GM19395 (cell line): ENCODE data around the gene HFM1.
"Not testable (repeated sequence)": the region's sequence is repeated elsewhere in the genome, so short reads cannot be mapped to it uniquely, and the experiment has no call there.

Source experiments
- ATAC-seq: cut with Tn5 transposase; IDR thresholded peaks from one replicate; pipeline ENCODE4 v1.9.1; 2021; ENCODE audit warnings: mild to moderate bottlenecking, moderate library complexity; ENCODE audit not compliant: unreplicated experiment

Gene HFM1

DNA sequence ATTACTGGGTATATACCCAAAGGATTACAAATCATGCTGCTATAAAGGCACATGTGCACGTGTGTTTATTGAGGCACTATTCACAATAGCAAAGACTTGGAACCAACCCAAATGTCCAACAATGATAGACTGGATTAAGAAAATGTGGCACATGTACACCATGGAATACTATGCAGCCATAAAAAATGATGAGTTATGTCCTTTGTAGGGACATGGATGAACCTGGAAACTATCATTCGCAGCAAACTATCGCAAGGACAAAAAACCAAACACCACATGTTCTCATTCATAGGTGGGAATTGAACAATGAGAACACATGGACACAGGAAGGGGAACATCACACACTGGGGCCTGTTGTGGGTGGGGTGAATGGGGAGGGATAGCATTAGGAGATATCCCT is 32.4 kb downstream of the HFM1 start:
- ATAC-seq = not testable (repeated sequence)

DNA sequence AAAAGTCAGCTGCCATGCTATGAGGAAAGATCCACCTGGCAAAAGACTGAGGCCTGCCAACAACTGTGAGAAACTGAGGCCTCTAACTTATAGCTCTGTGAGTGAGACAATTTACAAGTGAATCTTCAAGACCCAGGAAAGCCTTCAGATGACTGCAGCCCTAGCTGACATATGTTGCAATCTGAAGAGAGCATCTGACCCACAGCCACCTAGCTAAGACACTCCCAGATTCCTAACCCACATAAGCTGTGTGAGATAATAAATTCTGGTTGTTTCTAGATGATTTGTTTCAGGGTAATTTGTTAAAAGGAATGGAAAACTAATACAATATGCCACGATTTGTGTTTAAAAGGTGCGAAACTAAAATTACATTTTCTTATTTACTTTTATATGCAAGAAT is 55.1 kb downstream of the HFM1 start:
- no peak for ATAC-seq

DNA sequence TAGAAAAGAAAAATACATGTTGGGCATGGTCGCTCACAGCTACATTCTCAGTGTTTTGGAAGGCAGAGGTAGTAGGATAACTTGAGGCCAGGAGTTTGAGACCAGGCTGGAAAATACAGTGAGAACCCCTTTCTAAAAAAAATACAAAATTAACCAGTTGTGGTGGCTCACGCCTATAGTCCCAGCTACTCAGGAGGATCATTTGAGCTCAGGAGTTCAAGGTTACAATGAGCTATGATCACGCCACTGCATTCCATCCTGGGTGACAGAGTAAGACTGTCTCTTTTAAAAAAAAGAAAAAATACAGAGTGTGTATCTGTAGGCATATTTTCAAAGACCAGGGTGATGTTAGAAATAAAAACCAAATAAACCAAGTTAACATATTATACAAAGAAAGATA is 57.8 kb downstream of the HFM1 start:
- no peak for ATAC-seq

DNA sequence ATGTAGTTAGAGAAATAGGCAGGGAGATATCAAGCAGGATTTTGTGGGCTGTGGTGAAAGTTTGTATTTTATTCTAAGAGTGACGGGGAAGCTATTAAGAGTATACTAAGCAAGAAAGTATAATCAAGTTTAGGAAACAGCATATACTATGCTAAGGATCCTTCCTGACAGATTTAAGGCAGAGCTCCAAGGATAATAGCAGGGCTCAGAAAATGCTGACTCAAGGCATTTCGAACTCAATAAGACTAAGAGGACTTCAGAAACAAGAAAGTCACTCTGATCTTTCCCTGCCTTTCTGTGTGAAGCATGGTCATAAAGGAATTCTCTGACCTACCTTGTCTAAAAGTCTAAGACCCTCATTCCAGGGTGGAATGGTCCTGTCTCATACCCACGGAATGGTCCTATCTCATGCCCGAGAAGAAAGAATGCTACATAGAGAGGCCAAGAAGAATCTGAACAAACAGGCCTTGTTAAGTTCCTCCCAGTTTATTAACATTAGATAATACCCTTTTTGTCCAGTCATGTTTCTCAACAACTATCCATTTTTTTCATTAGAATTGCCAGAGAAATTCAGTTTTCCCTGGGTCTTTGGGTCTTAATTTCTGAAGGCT is 59.1 kb downstream of the HFM1 start:
- ATAC-seq = no peak

DNA sequence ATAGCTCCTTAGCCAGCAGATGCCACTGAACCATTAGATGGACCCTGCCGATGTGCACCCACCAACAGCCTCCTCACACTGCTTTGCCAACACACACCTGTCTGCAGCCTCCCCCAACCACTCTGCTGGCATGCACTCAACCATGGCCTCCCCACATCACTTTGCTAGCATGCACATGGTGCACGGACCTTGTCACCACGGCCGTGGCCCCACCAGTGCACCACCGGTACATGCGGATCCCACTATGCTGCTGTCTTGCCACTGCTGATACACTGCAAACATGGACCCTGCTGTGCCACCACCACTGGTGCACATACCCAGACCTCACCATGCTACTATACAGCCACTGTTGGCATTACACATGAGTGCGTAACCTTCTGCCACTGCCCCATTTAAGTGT is 66.1 kb downstream of the HFM1 start:
- ATAC-seq = no peak

DNA sequence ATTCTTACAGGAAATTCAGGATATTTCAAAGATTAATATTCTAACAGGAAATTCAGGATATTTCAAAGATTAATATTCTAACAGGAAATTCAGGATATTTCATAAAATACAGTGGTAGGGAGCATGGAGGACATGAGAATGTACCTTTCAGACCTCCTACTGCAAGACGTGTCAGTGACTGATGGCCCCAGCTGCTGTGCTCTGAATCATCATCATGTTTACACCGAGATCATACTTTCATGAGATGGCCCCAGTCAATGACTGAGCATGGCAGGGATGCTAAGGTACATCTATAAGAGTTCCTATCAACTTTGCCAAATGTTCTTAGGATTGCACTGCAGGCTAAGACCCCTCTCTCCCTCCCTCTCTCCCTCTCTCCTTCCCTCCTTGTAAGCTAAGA is 69.0 kb downstream of the HFM1 start:
- ATAC-seq = no peak

DNA sequence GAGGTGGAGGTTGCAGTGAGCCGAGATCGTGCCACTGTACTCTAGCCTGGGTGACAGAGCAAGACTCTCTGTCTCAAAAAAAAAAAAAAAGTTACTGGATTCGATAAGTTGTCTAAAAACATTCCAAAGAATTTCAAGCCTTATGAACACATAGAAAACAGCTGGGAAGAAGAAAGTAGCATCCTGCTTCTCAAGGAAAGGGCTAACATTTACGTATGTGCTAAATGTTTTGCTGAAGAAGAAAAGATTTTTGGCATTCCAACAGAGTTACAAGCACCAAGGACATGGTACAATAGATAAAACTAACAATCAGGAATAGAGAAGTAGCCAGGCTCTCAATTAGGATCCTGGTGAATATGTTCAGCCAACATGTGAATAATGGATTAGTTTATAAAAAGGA is 69.8 kb downstream of the HFM1 start:
- no peak for ATAC-seq

DNA sequence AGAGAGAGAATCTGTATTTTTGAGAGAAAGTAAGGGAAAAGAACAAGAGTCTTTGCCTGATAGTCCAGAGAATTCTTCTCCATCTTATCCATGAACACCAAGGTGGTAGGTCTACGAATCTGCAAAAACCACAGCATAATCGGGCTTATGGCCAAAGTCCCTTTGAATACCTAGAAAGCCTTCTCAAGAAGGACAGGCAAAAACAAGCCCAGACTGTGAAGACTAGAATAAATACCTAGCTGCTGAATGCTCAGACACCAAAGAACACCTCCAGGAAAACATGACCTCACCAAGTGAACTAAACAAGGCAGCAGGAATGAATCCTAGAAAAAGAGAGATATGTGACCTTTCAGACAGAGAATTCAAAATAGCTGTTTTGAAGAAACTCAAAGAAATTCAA is 79.2 kb downstream of the HFM1 start:
- no peak for ATAC-seq

DNA sequence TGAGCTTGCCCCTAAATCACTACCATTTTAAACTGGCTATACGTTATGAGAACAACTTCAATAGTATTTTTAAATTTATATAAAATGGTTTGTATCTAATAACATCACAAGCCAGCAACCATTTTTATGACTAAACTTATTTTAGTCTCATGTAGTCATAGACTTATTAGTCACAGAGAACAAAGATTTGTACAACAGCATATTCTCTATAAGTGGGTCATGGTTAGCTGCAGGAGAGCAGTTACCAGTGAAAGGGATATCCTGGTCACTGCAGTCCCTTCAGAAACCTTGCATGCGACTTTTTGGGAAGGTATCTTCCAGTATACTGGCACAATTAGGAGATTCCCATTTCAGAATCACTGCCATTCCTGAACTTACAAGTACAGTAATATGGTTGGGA is 90.0 kb downstream of the HFM1 start:
- no peak for ATAC-seq

DNA sequence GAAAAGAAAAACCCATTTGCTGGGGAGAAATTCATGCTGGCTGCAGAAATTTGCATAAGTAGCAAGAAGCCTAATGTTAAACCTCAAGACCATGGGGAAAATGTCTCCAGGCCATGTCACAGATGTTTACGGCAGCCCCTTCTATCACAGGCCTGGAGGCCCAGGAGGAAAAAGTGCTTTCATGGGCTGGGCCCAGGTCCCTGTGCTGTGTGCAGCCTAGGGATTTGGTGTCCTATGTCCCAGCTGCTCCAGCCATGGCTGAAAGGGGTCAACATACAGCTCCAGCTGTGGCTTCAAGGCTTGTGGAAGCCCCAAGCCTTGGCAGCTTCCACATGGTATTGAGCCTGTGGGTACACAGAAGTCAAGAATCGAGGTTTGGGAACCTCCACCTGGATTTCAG is 93.0 kb downstream of the HFM1 start:
- no peak for ATAC-seq

DNA sequence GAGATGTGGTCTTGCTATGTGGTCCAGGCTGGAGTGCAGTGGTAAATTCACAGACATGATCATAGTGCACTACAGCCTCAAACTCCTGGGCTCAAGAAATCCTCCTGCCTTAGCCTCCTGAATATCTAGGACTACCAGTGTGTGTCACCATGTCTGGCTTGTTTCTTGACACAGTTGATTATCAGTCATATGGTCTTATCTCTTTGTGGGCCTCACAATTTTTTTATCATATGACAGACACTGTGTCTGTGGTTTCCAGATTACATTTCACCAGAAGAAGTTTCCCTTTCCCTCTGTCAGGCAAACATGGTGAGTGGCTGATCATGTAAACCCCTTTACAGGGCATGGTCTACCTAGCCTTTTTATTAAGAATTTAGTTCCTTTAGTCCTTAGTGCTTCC is 96.1 kb downstream of the HFM1 start:
- ATAC-seq = no peak

DNA sequence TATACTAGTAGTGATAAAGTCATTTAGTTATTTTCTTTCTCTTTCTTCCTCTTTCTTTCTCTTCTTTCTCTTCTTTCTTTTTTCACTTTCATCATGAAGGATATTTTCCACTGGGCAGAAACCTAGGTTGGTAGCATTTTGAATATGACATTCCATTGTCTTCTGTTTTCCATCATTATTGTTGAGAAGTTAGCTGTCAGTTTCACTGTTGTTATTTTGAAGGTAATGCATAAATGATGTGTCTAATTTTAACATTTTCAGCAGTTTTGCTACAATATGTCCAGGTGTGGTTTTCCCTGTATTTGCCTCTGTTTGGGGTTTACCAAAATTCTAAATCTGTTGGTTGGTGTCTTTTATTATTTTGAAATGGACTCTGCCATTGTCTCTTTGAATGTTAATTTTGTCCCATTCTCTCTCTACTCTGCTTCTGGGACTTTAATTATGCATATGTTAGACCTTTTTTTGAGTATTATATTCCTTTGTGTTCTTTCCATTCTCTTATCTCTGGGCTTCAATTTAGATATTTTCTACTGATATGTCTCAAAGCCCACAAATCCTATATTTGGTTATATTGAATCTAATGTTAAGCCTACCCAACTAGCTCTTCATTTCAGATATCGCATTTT is 96.7 kb downstream of the HFM1 start:
- ATAC-seq = no peak

DNA sequence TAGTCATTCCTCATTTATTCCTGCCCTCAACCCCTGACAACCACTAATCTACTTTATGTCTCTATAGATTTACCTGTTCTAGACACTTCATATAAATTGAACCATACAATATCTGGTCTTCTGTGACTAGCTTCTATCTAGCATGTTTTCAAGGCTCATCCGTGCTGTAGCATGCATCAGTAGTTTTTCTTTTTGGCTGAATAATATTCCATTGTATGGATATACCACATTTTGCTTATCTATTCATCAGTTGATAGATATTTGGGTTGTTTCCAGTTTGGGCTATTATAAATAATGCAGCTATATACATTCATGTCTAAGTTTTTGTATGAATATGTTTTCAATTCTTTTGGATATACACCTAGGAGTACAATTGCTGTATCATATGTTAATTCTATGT is 101.5 kb downstream of the HFM1 start:
- ATAC-seq = no peak

DNA sequence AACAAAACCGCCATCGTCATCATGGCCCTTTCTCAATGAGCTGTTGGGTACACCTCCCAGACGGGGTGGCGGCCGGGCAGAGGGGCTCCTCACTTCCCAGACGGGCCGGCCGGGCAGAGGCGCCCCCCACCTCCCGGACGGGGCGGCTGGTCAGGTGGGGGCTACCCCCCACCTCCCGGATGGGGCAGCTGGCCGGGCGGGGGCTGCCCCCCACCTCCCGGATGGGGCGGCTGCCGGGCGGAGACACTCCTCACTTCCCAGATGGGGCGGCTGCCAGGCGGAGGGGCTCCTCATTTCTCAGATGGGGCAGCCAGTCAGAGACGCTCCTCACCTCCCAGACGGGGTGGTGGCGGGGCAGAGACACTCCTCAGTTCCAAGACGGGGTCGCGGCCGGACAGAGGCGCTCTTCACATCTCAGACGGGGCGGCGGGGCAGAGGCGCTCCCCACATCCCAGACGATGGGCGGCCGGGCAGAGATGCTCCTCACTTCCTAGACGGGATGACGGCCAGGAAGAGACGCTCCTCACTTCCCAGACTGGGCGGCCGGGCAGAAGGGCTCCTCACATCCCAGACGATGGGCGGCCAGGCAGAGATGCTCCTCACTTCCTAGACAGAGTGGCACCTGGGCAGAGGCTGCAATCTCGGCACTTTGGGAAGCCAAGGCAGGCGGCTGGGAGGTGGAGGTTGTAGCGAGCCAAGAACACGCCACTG is 115.6 kb downstream of the HFM1 start:
- ATAC-seq = not testable (repeated sequence)

DNA sequence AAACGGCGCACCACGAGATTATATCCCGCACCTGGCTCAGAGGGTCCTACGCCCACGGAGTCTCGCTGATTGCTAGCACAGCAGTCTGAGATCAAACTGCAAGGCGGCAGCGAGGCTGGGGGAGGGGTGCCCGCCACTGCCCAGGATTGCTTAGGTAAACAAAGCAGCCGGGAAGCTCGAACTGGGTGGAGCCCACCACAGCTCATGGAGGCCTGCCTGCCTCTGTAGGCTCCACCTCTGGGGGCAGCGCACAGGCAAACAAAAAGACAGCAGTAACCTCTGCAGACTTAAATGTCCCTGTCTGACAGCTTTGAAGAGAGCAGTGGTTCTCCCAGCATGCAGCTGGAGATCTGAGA is 117.7 kb downstream of the HFM1 start:
- not testable (repeated sequence) for ATAC-seq

DNA sequence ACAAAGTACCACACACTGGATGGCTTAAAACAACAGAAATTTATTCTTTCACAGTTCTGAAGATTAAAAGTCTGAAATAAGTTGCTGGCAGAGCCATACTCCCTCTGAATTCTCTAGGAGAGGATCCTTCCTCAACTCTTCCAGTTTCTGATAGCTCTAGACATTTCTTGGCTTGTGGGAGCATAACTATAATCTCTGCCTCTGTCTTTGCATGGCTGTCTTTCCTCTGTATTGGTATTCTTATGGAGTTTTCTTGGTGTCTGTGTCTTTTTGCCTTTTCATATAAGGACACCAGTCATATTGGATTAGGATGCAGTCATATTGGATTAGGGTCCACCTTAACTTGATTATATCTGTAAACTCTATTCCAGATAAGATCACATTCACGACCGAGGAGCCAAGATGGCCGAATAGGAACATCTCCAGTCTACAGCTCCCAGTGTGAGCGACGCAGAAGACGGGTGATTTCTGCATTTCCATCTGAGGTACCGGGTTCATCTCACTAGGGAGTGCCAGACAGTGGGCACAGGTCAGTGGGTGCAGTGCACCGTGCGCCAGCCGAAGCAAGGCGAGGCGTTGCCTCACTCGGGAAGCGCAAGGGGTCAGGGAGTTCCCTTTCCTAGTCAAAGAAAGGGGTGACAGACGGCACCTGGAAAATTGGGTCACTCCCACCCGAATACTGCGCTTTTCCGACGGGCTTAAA is 118.2 kb downstream of the HFM1 start:
- ATAC-seq = not testable (repeated sequence)

DNA sequence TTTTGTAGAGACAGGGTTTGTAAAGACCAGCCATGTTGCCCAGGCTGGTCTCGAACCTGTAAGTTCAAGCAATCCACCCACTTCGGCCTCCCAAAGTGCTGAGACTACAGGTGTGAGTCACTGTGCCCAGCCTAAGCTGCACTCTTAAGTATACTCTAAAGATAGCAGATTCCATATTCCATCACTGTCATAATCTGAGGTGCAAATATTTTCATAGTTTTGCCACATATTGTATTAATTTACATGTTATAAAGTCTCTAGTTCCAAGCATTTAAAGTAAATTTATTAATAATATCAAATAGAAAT is 121.3 kb downstream of the HFM1 start:
- no peak for ATAC-seq

DNA sequence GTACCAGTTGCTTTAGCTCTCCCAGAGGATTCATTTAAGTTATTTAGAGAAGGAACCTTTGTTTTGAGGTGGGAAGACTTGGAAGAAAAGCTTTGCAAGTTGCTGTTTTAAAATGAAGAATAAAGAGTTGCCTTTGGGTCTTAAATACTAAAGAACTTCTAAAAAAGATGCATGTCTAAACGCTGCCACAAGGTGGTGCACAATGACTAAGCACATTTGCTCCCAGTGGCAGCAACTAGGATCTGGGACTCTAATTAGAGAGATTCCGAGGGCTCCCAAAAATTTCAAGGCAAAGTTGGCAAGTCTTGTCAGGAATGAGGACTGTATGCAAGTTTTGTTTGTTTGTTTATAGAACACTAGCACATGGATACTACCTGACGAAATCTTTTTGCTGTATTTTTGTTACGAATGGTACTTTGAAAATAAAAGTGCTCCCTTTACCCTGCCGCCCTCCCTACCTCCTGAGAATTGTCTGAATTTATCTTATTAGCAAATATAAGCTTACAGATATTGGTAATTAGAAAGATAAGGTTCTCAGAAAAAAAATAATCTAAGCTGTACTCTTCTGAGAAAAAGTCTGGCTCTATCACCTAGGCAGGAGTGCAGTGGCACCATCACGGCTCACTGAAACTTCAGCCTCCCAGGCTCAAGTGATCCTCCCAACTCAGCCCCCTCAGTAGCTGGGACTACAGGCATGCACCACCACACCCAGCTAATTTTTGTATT is 121.8 kb downstream of the HFM1 start:
- ATAC-seq = no peak

DNA sequence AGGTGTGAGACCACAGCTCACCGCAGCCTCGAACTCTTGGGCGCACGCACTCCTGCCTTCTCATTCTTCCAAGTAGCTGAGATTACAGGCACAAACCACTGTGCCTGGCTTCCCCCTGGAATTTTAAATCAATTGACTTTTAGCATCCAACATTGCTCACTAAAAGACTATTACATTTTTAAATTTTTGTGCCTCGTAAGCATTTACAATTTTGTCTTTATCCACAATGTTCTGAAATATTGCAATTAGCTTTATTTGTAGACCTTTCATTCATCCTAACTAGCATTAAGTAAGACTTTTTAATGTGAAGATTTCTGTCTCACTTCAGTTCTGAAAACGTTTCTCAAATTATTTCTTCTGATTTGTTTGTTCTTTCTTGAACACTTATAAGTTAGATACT is 122.9 kb downstream of the HFM1 start:
- no peak for ATAC-seq

DNA sequence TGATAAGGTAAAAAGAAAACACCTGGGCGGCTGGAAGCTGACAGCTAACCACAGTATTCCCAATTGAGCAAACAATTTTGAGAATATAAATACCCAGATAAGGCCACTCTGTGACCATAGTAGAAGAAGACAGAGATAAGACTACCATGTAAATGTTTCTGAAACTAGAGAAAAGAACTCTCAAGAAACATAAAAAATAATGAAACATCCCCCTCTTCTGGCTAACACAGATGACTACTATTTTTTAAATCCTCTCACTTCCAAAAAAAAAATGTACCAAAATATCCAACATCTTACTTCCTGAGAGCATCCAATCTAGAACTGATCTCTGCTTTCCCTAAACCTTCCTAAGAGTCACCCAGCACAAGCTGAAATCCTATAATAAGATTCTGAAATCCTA is 125.9 kb downstream of the HFM1 start:
- ATAC-seq = no peak

DNA sequence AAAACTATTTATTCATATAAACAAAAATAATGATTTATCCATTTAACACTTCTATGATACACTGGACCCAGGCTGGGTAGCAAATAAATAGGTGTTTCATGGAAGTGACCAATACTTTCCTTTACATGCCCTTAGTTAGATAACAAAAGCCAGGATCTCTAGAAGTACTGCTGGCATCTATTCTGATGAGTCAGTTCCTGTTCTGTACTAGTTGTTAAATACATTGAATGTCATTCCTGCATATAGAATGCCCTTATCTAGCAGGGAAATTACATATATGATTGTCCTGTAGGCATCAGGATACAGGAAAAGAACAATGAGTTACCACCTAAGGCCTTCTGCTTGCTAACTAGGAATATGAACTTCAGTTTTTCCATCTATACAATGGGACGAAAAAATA is 130.8 kb downstream of the HFM1 start:
- no peak for ATAC-seq

DNA sequence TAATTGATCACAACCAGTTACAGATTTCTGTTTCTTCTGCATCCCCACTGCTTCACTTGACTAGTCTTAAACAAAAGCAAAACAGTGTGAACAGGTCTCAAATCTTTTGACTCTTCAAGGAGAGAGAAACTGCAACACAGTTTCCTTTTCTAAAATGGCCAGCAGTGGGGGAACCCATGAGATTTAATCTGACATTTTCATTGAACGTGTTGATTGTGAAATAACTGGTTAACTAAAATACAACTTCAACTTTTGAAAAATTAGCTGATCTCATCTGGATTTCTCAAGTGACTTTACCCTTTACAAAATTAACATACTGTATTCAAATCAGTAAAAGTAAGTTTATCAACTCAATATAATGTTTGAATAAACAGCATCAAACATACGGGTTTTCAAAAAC is 143.0 kb downstream of the HFM1 start:
- ATAC-seq = no peak
